ENCODE results near the gene SERP2.
A peak's percentile ranks its signal among the peaks of the same experiment; 100 is the strongest.

SERP2 gene

DNA sequence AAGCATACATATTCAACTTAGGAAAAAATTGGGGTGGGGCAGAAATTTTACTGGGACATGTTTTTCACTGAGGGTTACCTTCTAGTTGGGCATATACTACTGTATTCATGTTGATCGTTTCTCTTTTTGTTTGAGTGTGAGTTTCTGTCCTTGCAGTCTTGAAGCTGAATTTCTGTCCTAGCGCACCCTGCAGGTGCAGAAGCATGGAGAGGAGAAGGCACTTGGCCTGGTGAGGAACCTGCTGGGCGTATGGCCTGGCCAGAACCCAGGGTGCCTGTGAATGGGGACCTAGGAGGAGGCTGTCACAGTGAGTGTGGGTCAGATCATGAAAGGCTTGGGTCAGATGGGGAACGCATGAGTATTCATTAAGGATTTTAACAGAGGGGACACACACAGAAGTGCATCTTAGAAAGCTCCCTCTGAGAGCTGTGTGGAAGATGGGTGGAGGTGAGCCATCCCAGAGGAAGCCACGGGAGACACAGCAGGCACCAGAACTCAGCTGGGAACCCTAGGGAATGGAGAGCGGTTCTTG lies 36.8 kb downstream of the SERP2 start:
- no peak for DNase-seq

DNA sequence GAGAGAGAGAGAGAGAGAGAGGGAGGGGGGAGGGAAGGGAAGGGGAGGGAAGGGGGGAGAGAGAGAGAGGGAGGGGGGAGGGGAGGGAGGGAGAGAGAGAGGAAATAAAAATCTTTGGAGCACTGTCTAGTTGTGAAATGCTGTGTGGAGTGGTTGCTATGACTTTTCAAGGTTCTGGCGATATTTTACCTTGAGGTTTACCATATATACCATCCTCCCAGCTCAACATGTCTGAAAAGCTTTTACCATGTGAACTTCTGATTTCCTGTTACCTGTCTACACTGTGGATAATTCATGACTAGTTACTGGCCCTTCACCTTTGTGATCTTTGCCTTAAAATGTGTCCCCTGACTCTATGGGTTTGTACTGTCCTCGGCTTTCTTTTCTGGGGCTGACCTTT lies 38.2 kb downstream of the SERP2 start:
- DNase-seq, result no peak

DNA sequence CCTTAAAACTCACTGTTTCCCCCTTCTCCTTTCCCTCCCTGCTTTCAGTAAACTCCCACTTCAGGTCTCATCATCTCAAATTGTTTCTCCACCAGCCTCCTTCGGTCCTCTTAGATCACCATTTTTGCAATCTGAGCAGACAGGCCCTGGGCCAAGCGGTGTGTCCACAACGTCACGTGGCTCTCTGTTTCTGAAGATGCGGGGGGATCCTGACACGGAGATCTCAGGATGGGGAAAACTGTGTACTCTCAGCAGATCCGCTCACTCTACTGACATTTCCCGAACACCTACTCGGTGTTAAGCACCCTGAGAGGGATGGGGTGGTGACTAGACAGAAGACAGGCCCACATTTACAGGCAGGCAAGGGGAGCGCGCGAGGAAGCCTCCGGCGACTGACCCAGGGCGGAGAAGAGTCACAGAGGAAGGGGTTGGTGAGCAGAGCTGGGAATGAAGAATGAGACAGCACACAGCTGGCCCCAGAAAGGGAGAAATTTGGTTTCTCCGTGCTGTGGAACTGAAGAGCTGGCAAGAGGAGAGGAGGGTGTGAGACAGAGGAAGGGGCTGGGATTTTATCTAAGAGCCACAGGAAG lies 38.8 kb downstream of the SERP2 start:
- no peak for DNase-seq

DNA sequence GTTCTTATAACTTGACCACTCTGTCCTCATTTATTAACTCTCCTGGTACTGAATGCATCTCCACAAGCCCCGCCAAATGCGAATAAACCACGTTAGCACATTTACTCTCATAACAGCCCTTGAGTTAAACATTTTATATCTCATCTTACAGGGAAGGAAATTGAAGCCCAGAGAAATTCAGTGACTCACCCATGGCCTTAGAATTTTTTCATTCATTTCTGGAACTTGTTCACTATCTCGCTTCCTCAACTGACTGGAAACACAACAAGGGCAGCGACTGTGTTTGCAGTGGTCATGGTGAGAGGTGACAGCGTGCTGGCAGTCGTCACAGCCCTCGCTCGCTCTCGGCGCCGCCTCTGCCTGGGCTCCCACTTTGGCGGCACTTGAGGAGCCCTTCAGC lies 39.5 kb downstream of the SERP2 start:
- no peak for DNase-seq

DNA sequence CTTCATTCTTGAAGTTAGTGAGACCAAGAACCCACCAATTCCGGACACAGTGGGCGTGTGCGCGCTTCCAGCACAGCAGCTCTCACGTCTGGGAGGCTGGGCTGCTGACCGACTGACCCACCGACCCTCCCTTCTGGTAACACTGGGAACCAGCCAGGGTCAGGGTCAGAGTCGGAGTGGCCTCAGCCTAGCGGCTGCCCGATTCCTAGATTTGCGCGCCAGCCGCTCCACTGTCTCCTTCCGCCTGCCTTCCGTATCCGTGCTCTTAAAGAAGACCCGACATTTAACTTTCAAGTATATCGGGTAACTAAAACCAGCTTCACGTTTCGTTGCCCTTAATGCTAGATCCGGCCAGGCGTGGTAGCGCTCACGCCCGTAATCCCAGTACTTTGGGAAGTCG lies 41.1 kb downstream of the SERP2 start:
- DNase-seq, result no peak

DNA sequence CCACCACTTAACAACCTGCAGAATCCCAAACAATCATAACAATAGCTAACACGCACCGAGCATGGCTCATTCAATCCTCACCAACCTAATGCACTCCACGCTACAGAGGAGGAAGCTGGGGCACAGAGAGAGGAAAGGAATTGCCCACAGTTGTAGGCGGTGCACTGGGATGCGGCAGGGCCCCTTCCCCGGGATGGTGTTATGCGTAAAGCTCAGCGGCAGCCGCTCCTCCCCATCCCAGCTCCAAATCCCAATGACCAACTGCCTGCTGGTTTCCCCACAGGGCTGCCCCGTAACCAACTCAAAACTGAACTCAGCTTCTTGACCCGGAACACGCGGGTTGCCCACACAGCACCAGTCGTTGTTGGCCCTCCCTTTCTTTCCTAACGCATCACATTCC lies 42.2 kb downstream of the SERP2 start:
- DNase-seq, result no peak

DNA sequence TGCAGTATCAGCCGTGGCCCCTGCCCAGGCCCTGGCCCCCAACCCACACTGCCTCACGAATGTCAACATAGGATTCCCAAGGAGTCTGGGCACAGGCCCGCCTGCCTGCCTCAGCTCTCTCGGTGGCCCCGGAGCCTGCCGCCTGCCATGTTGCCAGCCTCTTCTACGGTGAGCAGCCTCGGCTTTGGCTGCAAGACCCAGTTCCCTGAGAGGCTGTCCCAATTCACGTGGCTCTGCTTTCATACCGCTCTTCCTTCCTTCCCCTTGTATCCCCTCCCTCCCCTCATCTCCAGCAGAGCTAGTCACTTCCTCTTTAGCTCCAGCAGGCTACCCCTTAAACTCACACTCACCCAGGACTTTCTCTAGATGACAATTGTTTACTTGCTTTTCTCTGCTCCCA lies 42.7 kb downstream of the SERP2 start:
- DNase-seq, result no peak

DNA sequence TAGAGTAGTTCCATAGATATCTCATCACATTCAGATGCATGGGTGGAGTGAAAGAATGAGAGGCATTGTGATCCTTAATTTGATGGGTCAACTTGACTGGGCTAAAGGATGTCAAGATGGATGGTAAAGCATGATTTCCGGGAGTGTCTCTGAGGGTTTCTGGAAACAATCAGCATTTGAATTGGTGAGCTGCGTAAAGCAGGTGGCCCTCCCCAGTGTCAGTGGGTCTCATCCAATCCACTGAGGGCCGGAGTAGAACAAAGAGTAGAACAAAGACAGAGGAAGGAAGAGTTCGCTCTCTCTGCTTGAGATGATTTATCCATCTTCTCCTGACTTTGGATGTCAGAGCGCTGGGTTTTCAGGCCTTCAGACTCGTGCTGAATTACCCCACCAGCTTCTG lies 43.1 kb downstream of the SERP2 start:
- no peak for DNase-seq

DNA sequence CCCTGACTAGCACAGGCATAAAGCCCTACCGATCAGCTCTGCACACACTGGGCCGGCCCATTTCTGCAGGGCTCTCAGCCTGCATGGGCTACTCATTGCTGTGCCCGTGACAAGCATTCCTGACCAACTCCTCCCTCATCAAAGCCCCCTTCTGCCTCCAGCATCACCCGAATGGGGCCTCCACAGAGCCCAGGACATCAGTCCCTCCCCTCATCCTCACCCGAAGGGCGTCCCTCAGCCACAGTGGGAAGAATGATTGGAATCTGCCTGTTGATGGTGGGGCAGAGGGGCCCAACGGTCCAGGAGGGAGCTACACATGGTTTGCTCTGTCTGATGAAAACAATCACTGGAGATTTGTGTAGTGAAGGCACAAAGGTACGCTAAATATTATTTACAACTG lies 43.8 kb downstream of the SERP2 start:
- DNase-seq, result no peak

DNA sequence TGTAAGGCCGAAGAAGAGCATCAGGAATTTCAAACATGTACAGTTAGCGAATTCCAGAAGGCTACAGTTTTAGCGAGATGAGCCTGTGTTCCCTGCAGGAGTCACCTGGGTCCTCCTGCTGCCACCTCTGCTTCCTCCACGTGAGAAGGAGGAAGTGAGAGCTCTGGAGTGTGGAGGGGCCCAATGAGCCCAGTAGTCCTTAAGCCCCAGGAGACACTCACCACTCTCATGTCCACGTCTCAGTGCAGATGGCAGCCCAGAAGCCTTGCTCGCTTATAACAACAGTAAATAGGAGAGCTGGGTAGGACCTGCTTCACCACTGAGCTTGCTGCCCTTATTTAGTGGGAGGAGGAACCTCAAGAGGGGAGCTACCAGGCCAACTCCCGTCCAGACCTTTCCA lies 44.3 kb downstream of the SERP2 start:
- DNase-seq, result no peak

DNA sequence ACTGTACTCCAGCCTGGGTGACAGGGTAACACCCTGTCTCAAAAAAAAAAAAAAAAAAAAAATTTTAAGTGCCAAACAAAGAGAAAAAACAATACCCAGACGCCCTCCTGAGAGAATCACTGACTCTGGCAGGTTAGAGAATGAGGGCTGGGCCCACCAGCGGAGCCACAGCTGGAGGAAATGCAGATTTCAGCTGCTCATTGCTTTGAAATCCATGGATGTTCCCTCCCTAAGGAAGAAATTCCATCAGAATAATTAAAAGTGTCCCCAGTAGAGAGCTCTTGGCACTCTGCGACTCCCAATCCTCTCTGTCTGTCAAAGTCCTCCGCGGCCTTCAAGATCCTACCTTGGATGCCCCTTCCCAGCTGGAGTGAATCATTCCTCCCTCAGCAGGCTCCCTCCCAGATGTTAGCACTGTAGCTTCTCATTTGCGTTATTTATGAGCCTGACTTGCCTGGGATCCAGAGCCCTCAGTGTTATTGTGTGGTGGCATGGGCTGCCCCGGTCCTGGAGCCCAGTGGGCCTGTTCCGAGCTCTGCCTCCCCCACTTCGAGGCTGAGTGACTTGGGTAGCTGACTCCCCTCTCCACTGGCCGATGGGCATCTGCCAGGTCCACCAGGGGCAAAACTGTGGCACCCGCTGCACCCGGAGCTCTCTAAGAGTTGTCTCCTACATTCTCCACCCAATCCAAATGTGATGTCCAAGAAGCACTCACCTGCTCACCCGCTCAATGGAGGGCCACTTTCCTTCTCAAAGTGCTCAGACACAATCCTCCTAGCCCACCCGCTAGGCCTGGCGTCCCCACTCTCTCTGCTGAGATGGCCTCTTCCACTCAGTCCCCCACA lies 47.0 kb downstream of the SERP2 start:
- no peak for DNase-seq

DNA sequence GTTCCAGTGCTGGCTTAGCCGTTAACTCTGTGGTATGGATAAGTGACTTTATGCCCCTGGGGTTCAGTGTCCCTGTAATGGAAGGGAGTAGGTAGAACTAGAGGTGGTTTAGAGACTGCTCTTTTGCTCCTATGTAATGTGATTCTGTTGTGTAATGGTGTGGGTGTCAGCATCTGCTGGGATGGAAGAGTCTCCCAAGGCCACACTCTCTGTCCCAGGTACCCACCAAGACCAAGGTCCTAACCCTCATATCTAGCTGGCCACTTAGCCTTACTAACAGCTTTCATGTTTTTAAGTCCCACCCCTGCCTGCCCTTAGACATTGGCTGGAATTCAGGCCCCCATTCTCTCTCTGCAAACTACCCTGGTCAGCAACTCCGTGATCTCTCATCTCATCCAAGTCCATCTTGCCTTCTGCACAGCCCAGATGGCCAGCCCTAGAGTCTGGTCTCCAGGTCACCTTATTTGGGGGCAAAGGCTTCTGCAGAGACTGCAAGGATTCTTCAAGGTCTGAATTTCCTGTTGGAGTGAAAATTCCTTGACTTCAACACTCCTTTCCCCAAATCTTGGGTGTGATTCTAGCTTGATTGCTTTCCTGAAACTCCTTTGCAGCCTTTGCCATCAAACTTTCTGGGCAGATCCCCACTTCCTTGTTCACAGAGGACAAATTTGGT lies 48.4 kb downstream of the SERP2 start:
- DNase-seq, result no peak

DNA sequence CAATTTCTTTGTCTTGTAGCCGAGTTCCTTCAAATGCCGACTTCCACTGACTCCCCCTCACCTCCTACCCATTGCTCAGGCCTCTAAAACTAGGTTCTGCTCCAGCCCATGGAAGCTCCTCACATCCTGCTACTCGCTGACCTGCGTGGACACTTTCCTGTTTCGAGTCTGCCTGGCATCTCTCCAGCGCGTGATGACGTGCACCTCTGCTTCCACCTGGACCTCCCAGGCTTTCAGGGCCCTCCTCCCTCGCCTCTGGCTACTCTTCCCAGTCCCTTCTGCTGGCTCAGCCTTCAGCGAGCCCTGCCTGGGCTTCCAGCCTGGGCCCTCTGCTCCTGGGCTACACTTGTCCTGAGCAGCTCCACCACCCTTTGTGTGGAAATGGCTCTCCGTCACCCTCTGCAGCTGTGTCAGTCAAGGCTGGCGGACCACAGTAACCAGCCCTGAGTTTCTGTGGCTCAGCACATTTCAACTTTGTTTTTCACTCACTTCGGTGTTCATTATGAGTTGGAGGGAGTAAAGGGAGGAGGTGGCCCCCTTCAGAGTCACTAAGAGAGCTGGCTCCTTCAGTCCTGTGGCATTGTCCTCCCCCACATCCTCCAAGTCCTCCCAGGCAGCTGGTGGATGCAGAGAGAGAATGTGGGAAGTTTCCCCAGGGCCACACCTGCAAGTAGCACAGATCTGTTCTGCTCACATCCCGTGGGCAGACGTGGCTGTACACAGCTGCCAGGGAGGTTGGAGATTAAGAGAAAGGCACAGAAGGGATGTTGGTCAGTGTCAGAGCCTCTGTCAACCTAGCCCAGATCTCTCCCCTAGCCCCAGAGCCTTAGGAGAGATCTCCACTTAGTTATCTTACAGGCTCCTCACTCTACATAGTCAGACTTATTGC lies 49.4 kb downstream of the SERP2 start:
- no peak for DNase-seq

DNA sequence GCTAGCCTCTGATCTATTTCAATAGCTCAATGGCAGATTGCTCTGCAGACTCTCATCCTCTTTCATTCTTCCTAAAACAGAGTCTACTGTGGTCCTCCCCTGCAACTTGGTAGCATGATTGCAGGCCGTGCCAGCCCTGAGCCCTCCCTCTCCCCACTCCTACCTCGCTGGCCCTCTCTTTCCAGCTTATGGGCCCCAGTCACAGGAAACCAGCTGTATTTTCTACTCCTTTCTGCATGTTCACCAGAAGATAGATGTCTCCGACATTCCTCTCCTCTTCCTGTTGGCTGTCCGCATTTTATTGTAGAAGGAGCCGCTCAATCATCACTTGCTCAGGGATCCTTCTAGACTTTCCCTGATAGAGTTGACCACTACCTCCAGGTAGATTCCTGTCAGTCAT lies 50.2 kb downstream of the SERP2 start:
- no peak for DNase-seq

DNA sequence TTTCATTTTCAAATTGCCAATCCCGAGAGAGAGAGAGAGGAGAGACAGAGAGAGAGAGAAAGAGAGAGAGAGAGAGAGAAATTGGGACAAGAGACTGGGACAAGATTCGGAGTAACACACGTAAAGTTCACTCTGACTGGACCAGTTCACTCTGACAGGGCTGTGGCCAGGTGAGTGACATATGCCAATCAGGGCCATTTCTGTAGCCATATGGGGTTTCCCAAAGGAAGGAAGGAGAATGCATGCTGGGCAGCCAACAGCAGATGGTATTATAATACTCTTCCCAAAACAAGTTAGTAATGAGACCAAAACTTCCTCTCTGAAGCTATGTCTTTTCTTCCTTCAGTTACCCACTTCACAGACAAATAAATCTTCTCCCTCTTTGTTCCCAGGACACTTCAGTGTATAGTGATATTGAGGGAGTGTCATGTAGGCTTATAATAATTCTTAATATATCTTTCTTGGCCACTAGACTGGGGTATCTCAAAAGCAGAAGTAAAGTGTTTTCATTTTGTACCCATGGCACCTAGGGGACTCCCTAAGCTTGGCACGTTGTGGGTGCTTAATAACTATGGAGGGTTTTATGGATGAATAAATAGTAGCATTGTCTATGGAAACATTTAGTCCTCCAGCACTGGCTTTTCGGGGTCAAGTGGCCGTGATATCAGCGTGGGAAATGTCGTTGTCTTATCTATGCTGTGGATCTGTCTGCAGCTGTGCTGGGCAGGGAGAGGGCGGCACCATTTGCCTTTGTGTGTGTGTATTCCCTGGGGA lies 51.6 kb downstream of the SERP2 start:
- no peak for DNase-seq

DNA sequence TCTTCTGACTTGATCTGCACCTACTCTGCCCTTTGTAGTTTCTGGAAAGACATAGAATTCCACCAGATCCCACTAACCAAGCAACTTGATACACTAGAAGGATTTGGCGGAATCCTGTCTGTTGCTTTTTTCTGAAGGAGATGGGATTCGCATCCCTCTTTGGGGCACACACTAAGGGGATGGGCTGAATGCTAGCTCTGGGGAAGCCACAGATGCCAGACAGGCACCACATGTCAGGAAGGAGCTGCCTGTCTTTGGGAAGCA lies 52.1 kb downstream of the SERP2 start:
- DNase-seq, result no peak

DNA sequence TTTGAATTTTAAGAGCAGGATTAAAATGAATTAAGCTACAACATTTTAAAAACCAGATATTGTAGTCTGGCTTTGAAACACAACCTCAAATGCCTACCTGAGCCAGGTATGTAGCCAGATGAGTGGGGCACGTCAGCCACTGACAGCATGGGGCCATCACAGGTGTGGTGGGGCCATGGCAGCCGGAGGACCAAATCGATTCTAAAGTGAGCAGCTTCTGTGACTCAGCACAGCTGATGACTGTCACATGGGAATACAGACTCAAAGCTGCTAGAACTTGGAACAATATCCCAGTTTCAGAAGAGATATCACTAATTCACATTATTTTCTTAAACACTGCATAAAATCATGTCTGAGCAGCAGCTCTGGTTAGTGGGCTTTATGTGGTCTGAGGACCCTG lies 52.8 kb downstream of the SERP2 start:
- peak in 1 of 58 donors; percentile 14 for DNase-seq

DNA sequence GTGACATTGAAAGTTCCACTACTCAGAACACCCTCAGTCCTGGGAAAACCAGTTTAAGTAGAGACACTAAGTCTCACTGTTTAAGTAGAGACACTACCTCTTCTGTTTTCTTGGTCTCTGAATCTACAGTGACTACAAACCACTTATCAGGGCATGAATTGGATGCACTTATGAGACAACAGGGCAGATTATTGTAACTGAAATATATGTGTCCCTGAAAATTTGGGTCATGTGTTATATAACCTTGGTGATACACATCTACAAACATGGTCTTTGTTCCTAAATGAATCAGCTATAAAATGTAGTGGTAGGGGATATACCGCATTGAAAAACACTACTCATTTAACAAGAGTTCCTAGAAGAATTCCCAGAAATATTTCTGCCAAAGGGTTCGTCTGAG lies 55.7 kb downstream of the SERP2 start:
- no peak for DNase-seq

DNA sequence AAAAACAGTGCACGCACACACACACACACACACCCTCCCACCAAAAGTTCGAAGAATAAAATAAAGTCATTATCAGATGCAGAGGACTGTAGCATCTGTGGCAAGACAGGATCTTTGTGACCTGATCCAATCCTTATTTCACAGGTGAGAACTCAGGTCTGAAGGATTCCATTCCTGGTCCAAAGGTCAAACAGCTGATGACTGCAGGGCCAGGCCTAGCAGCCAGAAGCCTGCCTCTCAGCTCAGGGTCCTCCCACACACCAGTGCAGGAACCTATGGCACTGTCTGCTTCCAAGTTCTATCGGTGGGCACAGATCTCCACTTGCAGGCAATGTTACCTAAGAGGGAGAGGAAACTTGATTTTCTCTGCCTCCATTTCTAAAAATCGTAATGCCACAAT lies 57.5 kb downstream of the SERP2 start:
- DNase-seq, result no peak

DNA sequence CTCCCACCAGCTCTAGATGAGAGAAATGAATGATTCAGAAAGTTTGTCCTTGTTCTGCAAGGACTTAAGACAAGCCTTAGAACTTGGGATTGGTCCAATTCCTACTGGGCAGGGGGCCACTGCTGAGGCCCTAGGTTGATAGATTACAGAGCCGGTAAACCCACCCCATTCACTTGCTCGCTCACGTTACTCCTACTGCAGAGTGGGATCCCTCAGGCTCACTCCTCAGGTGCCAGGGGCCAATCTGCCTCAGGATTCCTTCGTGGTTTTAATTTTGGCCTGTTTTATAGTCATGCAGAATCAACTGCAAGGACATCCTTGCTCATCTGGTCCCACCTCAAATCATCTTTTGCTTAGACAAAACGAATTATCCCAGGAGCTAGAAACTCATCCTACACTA lies 59.0 kb downstream of the SERP2 start:
- DNase-seq, result peak in 3 of 58 donors; percentile 6 to 22 (median 10)
